Common myeloid progenitor, CD34-positive (primary cell): Measurements from ENCODE around the gene JTB. TPM values are rescaled to one million over a fixed set of nuclear protein-coding genes. Genes with fewer than 3 reads are reported as not detected.
A peak's percentile ranks its signal among the peaks of the same experiment; 100 is the strongest.
"Not testable (repeated sequence)": the region's sequence is repeated elsewhere in the genome, so short reads cannot be mapped to it uniquely, and the experiment has no call there.

Source experiments
- CTCF ChIA-PET: fragments of 350-600 bp; sonication (Branson Sonifier 250); formaldehyde crosslinking; loops from one replicate; lab custom pipeline; 2021; ENCODE audit warnings: antibody characterized with exemption; lab: Charles Lee
- POLR2A ChIA-PET: fragments of 350-600 bp; sonication (Branson Sonifier 250); formaldehyde crosslinking; loops from one replicate; lab custom pipeline; 2021; ENCODE audit warnings: antibody characterized with exemption; lab: Charles Lee
- DNase-seq, 3 donors: peaks; one replicate each; pipeline versions ENCODE4 v3.0.0 to v3.0.0-alpha.2; 2013
- H3K27ac ChIP-seq, 2 experiments: 1 replicate in 1 of 2; 2 replicates in 1 of 2; pipeline ENCODE4 v1.7.0; 2013; ENCODE audit warnings: inconsistent platforms in 2 of 2, low read length in 2 of 2, mild to moderate bottlenecking in 2 of 2, low read depth in 1 of 2, moderate library complexity in 1 of 2; ENCODE audit not compliant: severe bottlenecking in 2 of 2, insufficient read depth in 1 of 2, poor library complexity in 1 of 2
- H3K27me3 ChIP-seq, 5 experiments: replicated peaks in 2 of 5; 1 replicate in 3 of 5; 2 replicates in 2 of 5; pipeline versions ENCODE4 v1.6.1 to v1.7.0; 2013; ENCODE audit warnings: low read length in 4 of 5, mild to moderate bottlenecking in 2 of 5, moderate library complexity in 2 of 5, inconsistent platforms in 1 of 5; ENCODE audit not compliant: insufficient read depth in 5 of 5, control insufficient read depth in 4 of 5
- H3K36me3 ChIP-seq, 4 experiments: 1 replicate in 2 of 4; 2 replicates in 2 of 4; pipeline versions ENCODE4 v1.6.1 to v1.7.0; 2013; ENCODE audit warnings: low read length in 3 of 4, control low read depth in 1 of 4, mild to moderate bottlenecking in 1 of 4; ENCODE audit not compliant: control insufficient read depth in 4 of 4, insufficient read depth in 4 of 4
- H3K4me1 ChIP-seq, 4 experiments: 1 replicate in 3 of 4; 2 replicates in 1 of 4; pipeline versions ENCODE4 v1.6.1 to v1.7.1; 2013; ENCODE audit warnings: low read length in 3 of 4, mild to moderate bottlenecking in 3 of 4, control low read depth in 1 of 4, inconsistent platforms in 1 of 4, moderate library complexity in 1 of 4; ENCODE audit not compliant: control insufficient read depth in 4 of 4, insufficient read depth in 4 of 4; ENCODE audit errors: control extremely low read depth in 1 of 4
- H3K4me3 ChIP-seq, 7 experiments: 1 replicate in 4 of 7; 2 replicates in 3 of 7; pipeline versions ENCODE4 v1.5.1 to v1.7.0; 2013; ENCODE audit warnings: mild to moderate bottlenecking in 7 of 7, low read length in 6 of 7, moderate library complexity in 6 of 7, inconsistent platforms in 2 of 7, low read depth in 2 of 7, control low read depth in 1 of 7; ENCODE audit not compliant: insufficient read depth in 4 of 7, control insufficient read depth in 1 of 7; ENCODE audit errors: extremely low read depth in 1 of 7
- H3K9me3 ChIP-seq, 5 experiments: 1 replicate in 4 of 5; 2 replicates in 1 of 5; pipeline versions ENCODE4 v1.6.1 to v1.7.1; 2013; ENCODE audit warnings: low read length in 4 of 5, mild to moderate bottlenecking in 2 of 5, inconsistent platforms in 1 of 5, low read depth in 1 of 5, moderate library complexity in 1 of 5; ENCODE audit not compliant: control insufficient read depth in 4 of 5, insufficient read depth in 2 of 5; ENCODE audit errors: control extremely low read depth in 1 of 5
- WGBS: methylation state at CpG from one replicate; pipeline ENCODE4 v1.1.5; 2013; ENCODE audit not compliant: insufficient coverage; 5-methylcytosine and 5-hydroxymethylcytosine counted together
- polyA plus RNA-seq: library from polyadenylated mRNA; unstranded; fragments of 120-200 nt; gene quantifications from one replicate; pipeline ENCODE4 v1.2.1, GENCODE V29; 2013

Gene JTB
- 106 TPM for polyA plus RNA-seq

- Histone ChIP-seq H3K4me3 (peak within 1 kb of the TSS; percentile 80 to 98 (median 88)), H3K27me3 (no peaks in the 10 kb centered on the region), H3K36me3 (peaks cover 11 to 32% (median 26%) of the 10 kb centered on the region in 4 experiments), H3K4me1 (peaks cover 4 to 35% (median 22%) of the 10 kb centered on the region in 4 experiments), H3K27ac (peak within 1 kb of the TSS; percentile 75 to 93), H3K9me3 (no peaks in the 10 kb centered on the region)
- POLR2A ChIA-PET, result interaction anchor here (0.5 to 2.7 kb wide), 7 partner anchors 8 to 1514 kb away, joined by 3 to 25 read pairs (median 6); partner anchors contain the start of genes CREB3L4, DENND4B, RAB13 and RPS27
- CTCF ChIA-PET, result interaction anchor here (0.5 to 9.1 kb wide), 12 partner anchors 9 to 279 kb away, joined by 3 to 65 read pairs (median 5); partner anchors contain the start of genes CREB3L4, DENND4B, RAB13 and SLC39A1
- peak; percentile 78 to 91 (median 88) for DNase-seq
- WGBS, result 0% methylated on average over 72 of the region's 75 CpGs
These were observed at the start of gene JTB for GRCh38 chr1:153977250-153978240. Gene JTB, minus strand, starts transcription at chr1:153977674. Its CDS starts 422 bp downstream, at chr1:153977252.

DNA sequence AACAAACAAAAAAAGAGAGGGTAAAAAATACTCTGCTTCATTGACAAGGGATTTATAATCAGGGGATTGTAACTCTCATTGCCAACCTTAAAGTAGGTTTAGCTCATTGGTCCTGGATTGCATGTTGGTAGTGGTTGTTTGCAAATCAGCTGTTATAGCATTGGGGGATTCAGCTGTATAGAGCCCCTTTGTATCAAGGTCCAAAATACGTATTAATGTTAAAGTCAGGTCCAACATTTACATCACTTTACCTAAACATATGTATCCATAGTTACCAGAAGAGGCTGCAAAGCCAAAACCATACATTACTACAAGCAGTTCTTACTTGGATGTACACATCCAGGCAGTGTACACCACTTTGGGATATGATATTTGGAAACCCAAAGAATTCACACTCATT lies 42.5 kb upstream of the JTB start:
- no CpG with 5 or more reads among the region's 1 CpG for WGBS
- CTCF ChIA-PET, result interaction anchor here (1.0 kb wide), 1 partner anchor 25 kb away, joined by 3 read pairs; no protein-coding TSS in a partner anchor
- POLR2A ChIA-PET, result no interaction called here
- no peaks in the 10 kb centered on the region for H3K9me3 ChIP-seq
- no peak for DNase-seq
- H3K27me3 ChIP-seq, result no peaks in the 10 kb centered on the region
- H3K27ac ChIP-seq, result no peak overlapping the region
- no peaks in the 10 kb centered on the region for H3K4me1 ChIP-seq
- no peaks in the 10 kb centered on the region for H3K36me3 ChIP-seq
- H3K4me3 ChIP-seq, result no peak overlapping the region

GRCh38 chr1:154019269-154019668 lies 41.8 kb upstream of the JTB start:
- ChIA-PET POLR2A (no interaction called here), CTCF (interaction anchor here (1.0 kb wide), 1 partner anchor 26 kb away, joined by 3 read pairs; no protein-coding TSS in a partner anchor)
- Histone ChIP-seq H3K27me3 (no peaks in the 10 kb centered on the region), H3K9me3 (no peaks in the 10 kb centered on the region), H3K4me3 (no peak overlapping the region), H3K36me3 (no peaks in the 10 kb centered on the region), H3K4me1 (no peaks in the 10 kb centered on the region), H3K27ac (no peak overlapping the region)
- DNase-seq, result no peak
- WGBS, result 96% methylated on average over 4 of the region's 4 CpGs

GRCh38 chr1:154014154-154014907 lies 36.9 kb upstream of the JTB start:
- H3K4me3 ChIP-seq, result no peak overlapping the region
- no peaks in the 10 kb centered on the region for H3K27me3 ChIP-seq
- no peaks in the 10 kb centered on the region for H3K9me3 ChIP-seq
- H3K36me3 ChIP-seq, result no peaks in the 10 kb centered on the region
- ChIA-PET CTCF (no interaction called here), POLR2A (no interaction called here)
- no peaks in the 10 kb centered on the region for H3K4me1 ChIP-seq
- DNase-seq, result no peak
- no peak overlapping the region for H3K27ac ChIP-seq
- WGBS, result no CpG with 5 or more reads among the region's 3 CpGs

DNA sequence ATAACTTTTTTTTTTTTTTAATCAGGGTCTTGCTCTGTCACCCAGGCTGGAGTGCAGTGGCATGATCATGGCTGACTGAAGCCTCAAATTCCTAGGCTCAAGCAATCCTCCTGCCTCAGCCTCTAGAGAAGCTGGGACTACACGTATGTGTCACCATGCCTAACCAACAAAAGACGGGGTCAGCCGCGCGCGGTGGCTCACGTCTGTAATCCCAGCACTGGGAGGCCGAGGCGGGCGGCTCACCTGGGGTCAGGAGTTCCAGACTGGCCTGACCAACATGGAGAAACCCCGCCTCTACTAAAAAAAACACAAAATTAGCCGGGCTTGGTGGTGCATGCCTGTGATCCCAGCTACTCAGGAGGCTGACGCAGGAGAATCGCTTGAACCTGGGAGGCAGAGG lies 35.1 kb upstream of the JTB start:
- 96% methylated on average over 9 of the region's 14 CpGs for WGBS
- H3K27me3 ChIP-seq, H3K36me3 ChIP-seq, H3K9me3 ChIP-seq, H3K27ac ChIP-seq, H3K4me3 ChIP-seq, POLR2A ChIA-PET, DNase-seq, H3K4me1 ChIP-seq: not testable (repeated sequence)
- CTCF ChIA-PET, result interaction anchor here (0.7 kb wide), 1 partner anchor 10 kb away, joined by 3 read pairs; no protein-coding TSS in a partner anchor

DNA sequence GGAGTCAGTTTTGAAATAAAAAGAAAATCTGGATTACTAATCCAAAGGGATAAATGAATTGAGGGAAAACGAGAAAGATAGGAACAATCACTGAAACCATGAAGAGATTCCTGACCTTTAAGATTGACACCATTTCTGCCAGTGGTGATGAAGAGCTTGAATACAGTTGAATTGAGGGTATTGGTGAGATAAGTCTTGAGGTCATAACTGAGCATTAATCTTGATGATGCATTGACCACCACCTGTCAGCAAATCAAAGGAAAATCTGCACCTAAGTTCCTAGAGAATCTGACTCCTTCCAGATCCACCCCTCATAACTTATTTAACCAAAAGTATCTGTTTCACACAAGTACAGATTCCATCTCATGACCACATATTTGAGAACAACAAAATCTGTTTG lies 34.7 kb upstream of the JTB start:
- POLR2A ChIA-PET, result no interaction called here
- H3K4me1 ChIP-seq, result no peaks in the 10 kb centered on the region
- no peaks in the 10 kb centered on the region for H3K9me3 ChIP-seq
- H3K4me3 ChIP-seq, result no peak overlapping the region
- no peaks in the 10 kb centered on the region for H3K36me3 ChIP-seq
- WGBS, result 100% methylated on average over 1 of the region's 1 CpG
- no peak overlapping the region for H3K27ac ChIP-seq
- DNase-seq, result no peak
- H3K27me3 ChIP-seq, result no peaks in the 10 kb centered on the region
- CTCF ChIA-PET, result interaction anchor here (0.7 kb wide), 1 partner anchor 10 kb away, joined by 3 read pairs; no protein-coding TSS in a partner anchor
